H4 (cell line): ENCODE results near the gene PMIS2. TPM values are rescaled to one million over a fixed set of nuclear protein-coding genes. Genes with fewer than 3 reads are reported as not detected.
A peak's percentile ranks its signal among the peaks of the same experiment; 100 is the strongest.
"Not testable (repeated sequence)": the region's sequence is repeated elsewhere in the genome, so short reads cannot be mapped to it uniquely, and the experiment has no call there.

Experiments
- DNase-seq: peaks from one replicate; pipeline ENCODE4 v3.0.0-alpha.2; 2015; ENCODE audit warnings: low spot score
- total RNA-seq: library from RNA; depleted of rRNA; stranded (reverse); fragments of >200 nt; shearing (Covaris generic); gene quantifications from 2 replicates; pipeline ENCODE4 v1.2.3, GENCODE V29; 2014

PMIS2 gene
- total RNA-seq, 1 experiment from 2014 or later = not detected

GRCh38 chr19:35590875-35591274 lies 4.9 kb downstream of the PMIS2 start:
- no peak for DNase-seq

GRCh38 chr19:35592226-35592625 lies 6.3 kb downstream of the PMIS2 start:
- DNase-seq = no peak

GRCh38 chr19:35595026-35595425 lies 9.1 kb downstream of the PMIS2 start:
- not testable (repeated sequence) for DNase-seq

DNA sequence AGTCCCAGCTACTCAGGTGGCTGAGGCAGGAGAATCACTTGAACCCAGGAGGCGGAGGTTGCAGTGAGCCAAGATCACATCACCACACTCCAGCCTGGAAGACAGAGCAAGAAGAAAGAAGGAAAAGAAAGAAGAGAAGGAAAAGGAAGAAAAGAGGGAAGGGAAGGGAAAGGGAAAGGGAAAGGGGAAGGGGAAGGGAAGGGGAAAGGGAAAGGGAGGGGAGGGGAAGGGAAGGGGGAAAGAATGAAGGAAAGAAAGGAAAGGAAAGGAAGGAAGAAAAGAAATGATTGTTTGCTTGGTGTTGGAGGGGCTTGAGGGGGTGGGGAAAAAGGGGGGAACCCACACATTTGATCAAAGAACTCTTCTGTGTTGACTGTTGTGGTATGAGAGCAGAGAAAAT lies 10.0 kb downstream of the PMIS2 start:
- DNase-seq = no peak

GRCh38 chr19:35596366-35596999 lies 10.5 kb downstream of the PMIS2 start:
- peak; percentile 36 for DNase-seq

DNA sequence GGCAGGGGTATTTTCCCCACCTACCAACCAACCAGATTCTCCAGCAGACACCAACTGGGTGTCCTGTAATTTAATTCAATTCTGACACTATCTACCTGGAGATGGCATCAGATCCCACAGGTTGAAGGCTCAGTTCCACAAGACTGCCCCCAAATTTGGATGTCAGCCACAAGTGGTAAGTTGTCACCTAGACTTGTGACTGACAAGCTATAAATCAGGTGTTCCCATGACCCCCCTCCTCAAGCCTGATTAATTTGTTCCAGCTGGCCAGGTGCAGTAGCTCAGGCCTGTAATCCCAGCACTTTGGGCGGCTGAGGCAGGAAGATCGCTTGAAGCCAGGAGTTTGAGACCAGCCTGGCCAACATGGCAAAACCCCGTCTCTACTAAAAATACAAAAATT lies 16.0 kb downstream of the PMIS2 start:
- no peak for DNase-seq

DNA sequence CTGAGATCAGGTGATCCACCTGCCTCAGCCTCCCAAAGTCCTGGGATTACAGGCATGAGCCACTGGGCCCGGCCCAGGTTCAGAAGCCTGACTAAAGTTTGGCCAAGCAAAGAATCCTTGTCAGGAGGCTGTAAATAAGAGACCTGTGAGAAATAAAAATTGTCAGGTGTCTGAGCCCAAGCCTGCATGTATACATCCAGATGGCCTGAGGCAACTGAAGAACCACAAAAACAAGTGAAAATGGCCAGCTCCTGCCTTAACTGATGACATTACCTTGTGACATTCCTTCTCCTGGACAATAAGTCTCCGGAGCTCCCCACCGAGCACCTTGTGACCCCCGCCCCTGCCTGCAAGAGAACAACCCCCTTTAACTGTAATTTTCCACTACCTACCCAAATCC lies 18.5 kb downstream of the PMIS2 start:
- DNase-seq = not testable (repeated sequence)

- not testable (repeated sequence) for DNase-seq
Observed at GRCh38 chr19:35607170-35607569, 21.2 kb downstream of the PMIS2 start.

GRCh38 chr19:35607661-35608060 lies 21.7 kb downstream of the PMIS2 start:
- no peak for DNase-seq

DNA sequence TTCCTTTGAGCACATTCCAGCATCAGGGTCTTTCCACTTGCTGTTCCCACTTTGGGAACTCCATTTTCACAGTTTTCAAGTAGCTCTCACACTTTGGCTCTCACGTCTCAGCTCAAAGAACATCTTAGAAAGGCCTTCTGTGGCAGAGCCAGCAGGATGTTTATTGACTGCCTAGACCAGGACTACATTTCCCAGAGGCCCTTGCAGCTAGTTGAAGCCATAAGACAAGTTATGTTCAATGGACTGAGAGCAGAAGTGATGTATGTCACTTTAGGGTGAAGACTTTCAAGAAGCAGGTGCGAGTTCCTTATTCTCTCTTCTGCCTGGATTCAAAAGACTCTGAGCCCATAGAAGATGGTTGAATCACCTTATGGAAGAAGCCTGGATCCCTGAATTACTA lies 22.3 kb downstream of the PMIS2 start:
- no peak for DNase-seq

DNA sequence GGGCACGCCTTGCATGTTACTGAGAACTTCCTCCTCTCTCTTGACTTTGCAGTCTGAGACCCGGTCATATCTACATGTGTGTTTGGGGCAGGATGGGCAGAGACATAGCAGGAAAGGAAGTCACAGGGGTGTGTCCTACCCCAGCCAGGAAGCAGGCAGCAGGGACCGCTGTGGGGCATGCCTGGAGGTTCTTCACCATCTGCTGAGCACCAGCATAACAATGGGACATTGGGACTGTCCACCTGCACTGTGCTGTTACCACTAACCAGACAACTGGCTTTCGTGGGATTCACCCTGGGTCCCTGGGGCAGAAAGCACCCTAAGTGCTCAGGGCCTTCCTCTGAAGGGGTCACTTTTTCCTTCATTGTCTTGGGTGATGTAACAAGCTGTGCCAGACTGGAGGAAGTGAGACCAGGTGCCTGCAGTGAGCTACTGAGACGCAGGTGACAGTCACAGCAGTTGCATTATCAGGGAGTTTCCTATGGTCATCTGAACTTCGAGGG lies 23.9 kb downstream of the PMIS2 start:
- DNase-seq = no peak

DNA sequence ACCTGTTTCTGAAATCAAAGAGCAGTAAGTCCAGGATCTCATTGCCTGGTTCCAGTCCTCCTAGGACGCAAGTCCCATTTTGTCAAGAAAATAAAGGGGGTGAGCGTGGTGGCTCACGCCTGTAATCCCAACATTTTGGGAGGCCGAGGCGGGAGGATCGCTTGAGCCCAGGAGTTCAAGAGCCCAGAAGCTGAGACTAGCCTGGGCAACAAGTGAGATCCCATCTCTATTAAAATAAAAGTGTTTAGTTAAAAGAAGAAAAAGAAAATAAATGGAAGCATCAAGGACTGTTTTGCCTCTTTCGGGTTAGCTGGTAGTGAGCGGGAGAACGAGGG lies 26.2 kb downstream of the PMIS2 start:
- DNase-seq = no peak

- peak; percentile 99 for DNase-seq
Observed at GRCh38 chr19:35612559-35613321, 26.8 kb downstream of the PMIS2 start, which contains the start of gene HAUS5. Gene HAUS5 (plus strand): TSS chr19:35612735. CDS start chr19:35612795, 60 bp downstream.

GRCh38 chr19:35613574-35613973 lies 27.6 kb downstream of the PMIS2 start:
- no peak for DNase-seq

- DNase-seq = no peak
Observed at GRCh38 chr19:35615036-35615435, 29.1 kb downstream of the PMIS2 start.

DNA sequence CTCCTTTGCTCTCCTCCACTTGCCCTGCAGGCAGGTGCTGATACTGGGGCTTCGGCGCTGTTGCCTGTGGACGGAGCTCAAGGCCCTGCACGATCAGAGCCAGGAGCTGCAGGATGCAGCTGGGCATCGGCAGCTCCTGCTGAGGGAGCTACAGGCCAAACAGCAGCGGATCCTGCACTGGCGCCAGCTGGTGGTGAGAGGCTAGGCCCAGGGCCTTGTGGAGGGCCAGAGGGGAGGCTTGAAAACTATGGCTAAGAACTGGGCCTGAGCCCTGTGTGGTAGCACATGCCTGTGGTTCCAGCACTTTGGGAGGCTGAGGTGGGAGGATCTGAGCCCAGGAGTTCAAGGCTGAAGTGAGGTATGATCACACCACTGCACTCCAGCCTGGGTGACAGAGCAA lies 32.9 kb downstream of the PMIS2 start:
- no peak for DNase-seq

DNA sequence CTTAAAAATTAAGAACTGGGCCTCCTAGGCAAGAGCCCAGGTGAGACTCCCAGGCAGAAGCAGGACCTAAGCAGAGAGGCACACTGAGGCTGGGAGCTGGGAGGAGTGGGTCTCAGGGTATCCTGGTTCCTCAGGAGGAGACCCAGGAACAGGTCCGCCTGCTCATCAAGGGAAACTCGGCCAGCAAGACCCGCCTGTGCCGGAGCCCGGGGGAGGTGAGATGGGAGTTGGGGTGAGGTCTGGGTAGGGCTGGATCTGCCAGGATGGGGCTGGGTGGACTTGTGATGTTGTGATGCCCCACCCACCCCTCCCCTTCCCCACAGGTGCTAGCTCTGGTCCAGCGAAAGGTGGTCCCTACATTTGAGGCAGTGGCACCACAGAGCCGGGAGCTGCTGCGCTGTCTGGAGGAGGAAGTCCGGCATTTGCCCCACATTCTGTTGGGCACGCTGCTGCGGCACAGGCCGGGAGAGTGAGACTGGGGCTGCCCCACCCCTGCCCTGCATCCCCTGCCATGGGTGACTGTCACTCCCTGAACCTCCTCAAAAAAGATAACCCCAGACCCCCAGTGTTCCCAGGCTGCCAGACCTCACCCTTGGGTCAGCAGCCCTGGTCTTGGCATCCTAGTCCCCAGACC lies 33.4 kb downstream of the PMIS2 start:
- DNase-seq = no peak

DNA sequence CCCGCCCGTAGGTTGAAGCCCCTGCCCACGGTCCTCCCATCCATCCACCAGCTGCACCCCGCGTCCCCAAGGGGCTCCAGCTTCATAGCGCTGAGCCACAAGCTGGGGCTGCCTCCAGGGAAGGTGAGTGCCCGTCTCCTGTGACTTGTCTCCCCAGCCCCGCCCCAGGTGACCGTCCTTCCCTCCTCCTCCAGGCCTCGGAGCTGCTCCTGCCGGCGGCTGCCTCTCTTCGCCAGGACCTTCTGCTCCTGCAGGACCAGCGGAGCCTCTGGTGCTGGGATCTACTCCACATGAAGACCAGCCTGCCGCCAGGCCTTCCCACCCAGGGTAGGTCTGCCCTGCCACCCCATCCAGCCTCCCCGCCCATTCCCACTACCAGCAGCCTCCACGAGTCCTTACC lies 34.0 kb downstream of the PMIS2 start:
- DNase-seq = no peak

GRCh38 chr19:35621708-35622107 lies 35.7 kb downstream of the PMIS2 start:
- no peak for DNase-seq

GRCh38 chr19:35622750-35623149 lies 36.8 kb downstream of the PMIS2 start:
- DNase-seq = no peak

- DNase-seq = no peak
Observed at GRCh38 chr19:35623327-35624010, 37.5 kb downstream of the PMIS2 start.

DNA sequence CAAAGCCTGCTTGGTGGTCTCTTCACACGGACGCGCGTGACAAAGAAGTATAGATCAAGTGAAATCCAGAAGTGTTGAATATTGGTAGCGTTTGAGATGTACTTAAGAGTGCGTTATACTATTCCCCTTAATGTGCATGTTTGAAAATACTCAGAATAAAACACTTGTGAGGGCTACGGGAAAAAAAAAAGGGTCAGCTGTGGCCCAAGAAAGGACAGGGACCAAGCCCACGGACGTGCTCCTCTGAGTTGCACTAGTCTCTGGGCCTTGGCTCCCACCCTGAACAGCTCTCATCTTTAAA lies 42.2 kb downstream of the PMIS2 start:
- DNase-seq = no peak
